Activated T-cell treated with anti-CD3 and anti-CD28 coated beads, Interleukin-2, amount 50 U/mL, for 72 hours (primary cell): Measurements from ENCODE around the gene PARL. TPM values are rescaled to one million over a fixed set of nuclear protein-coding genes. Genes with fewer than 3 reads are reported as not detected.

Experiments used
- ATAC-seq, 2 donors: fragments of 150-1000 bp; cut with Tn5 transposase; replicated peaks in 1 of 2; 2 replicates each; pipeline ENCODE4 v1.10.0; 2021; ENCODE audit warnings: moderate library complexity in 2 of 2, mild to moderate bottlenecking in 1 of 2
- DNase-seq, 2 donors: peaks; one replicate each; pipeline ENCODE4 v3.0.0; 2021 to 2022; ENCODE audit warnings: mixed read lengths in 1 of 2
- H3K27ac Mint-ChIP-seq: one replicate; pipeline ENCODE4 v1.8.0; 2022; ENCODE audit warnings: mild to moderate bottlenecking, moderate library complexity, mixed read lengths
- H3K27me3 Mint-ChIP-seq: one replicate; pipeline ENCODE4 v1.8.0; 2022; ENCODE audit warnings: low read depth, mixed read lengths
- H3K36me3 Mint-ChIP-seq, 2 donors: one replicate each; pipeline ENCODE4 v1.8.0; 2022; ENCODE audit warnings: mixed read lengths in 2 of 2, mild to moderate bottlenecking in 1 of 2; ENCODE audit not compliant: insufficient read depth in 2 of 2
- H3K4me1 Mint-ChIP-seq: one replicate; pipeline ENCODE4 v1.8.0; 2022; ENCODE audit warnings: low read depth, mixed read lengths
- H3K4me3 Mint-ChIP-seq, 2 donors: one replicate each; pipeline ENCODE4 v1.8.0; 2022; ENCODE audit warnings: mild to moderate bottlenecking in 2 of 2, mixed read lengths in 2 of 2, moderate library complexity in 2 of 2
- H3K9me3 Mint-ChIP-seq, 2 donors: one replicate each; pipeline ENCODE4 v1.8.0; 2022; ENCODE audit warnings: mixed read lengths in 2 of 2
- total RNA-seq, 2 donors: library from RNA; stranded (reverse); gene quantifications; one replicate each; pipeline ENCODE4 v1.2.3, GENCODE V29; 2022

PARL gene
- total RNA-seq, 2 donors from 2014 or later, result 77.3 to 92.3 TPM

GRCh38 chr3:183868796-183869195 is 15.9 kb downstream of the PARL start:
- no peak overlapping the region for H3K4me3 Mint-ChIP-seq
- no peak for DNase-seq
- H3K27me3 Mint-ChIP-seq, result no peaks in the 10 kb centered on the region
- peak overlapping the region; percentile 10 for H3K27ac Mint-ChIP-seq
- no peaks in the 10 kb centered on the region for H3K9me3 Mint-ChIP-seq
- ATAC-seq, result no peak
- peaks cover 2 to 7% of the 10 kb centered on the region in 2 donors for H3K36me3 Mint-ChIP-seq
- peaks cover 22% of the 10 kb centered on the region for H3K4me1 Mint-ChIP-seq

GRCh38 chr3:183862610-183863009 is 22.1 kb downstream of the PARL start:
- Mint-ChIP-seq H3K27ac (no peak overlapping the region), H3K36me3 (peaks cover 0 to 15% of the 10 kb centered on the region in 2 donors), H3K27me3 (no peaks in the 10 kb centered on the region), H3K9me3 (no peaks in the 10 kb centered on the region), H3K4me3 (no peak overlapping the region), H3K4me1 (no peaks in the 10 kb centered on the region)
- no peak for ATAC-seq
- no peak for DNase-seq

- DNase-seq (no peak), ATAC-seq (no peak)
- H3K4me1 Mint-ChIP-seq, result no peaks in the 10 kb centered on the region
- H3K36me3 Mint-ChIP-seq, result peaks cover 3 to 17% of the 10 kb centered on the region in 2 donors
- H3K9me3 Mint-ChIP-seq, result no peaks in the 10 kb centered on the region
- H3K4me3 Mint-ChIP-seq, result no peak overlapping the region
- peak overlapping the region; percentile 52 for H3K27ac Mint-ChIP-seq
- no peaks in the 10 kb centered on the region for H3K27me3 Mint-ChIP-seq
Observed at GRCh38 chr3:183857863-183858262, 26.8 kb downstream of the PARL start.

GRCh38 chr3:183854318-183855035 is 30.2 kb downstream of the PARL start:
- Mint-ChIP-seq H3K36me3 (peaks cover 3 to 13% of the 10 kb centered on the region in 2 donors), H3K27ac (no peak overlapping the region), H3K27me3 (no peaks in the 10 kb centered on the region), H3K4me1 (peaks cover 2% of the 10 kb centered on the region), H3K9me3 (no peaks in the 10 kb centered on the region), H3K4me3 (no peak overlapping the region)
- ATAC-seq (no peak), DNase-seq (no peak)

GRCh38 chr3:183845608-183846288 is 38.9 kb downstream of the PARL start:
- ATAC-seq, result no peak

GRCh38 chr3:183845090-183845489 is 39.6 kb downstream of the PARL start:
- Mint-ChIP-seq H3K27ac (peak overlapping the region; percentile 12), H3K4me1 (peaks cover 20% of the 10 kb centered on the region), H3K36me3 (peaks cover 2 to 11% of the 10 kb centered on the region in 2 donors)

More at GRCh38 chr3:183845608-183846288, 38.9 kb downstream of the PARL start:
- Mint-ChIP-seq H3K4me3 (no peak overlapping the region), H3K9me3 (no peaks in the 10 kb centered on the region), H3K27me3 (no peaks in the 10 kb centered on the region), H3K27ac (no peak overlapping the region), H3K36me3 (peaks cover 2 to 15% of the 10 kb centered on the region in 2 donors), H3K4me1 (peaks cover 20% of the 10 kb centered on the region)
- DNase-seq, result no peak

GRCh38 chr3:183844606-183845005 is 40.1 kb downstream of the PARL start:
- no peaks in the 10 kb centered on the region for H3K27me3 Mint-ChIP-seq
- no peak overlapping the region for H3K4me3 Mint-ChIP-seq
- ATAC-seq (no peak), DNase-seq (no peak)
- H3K4me1 Mint-ChIP-seq, result peaks cover 19% of the 10 kb centered on the region
- peaks cover 3 to 14% of the 10 kb centered on the region in 2 donors for H3K36me3 Mint-ChIP-seq
- no peaks in the 10 kb centered on the region for H3K9me3 Mint-ChIP-seq
- peak overlapping the region; percentile 13 for H3K27ac Mint-ChIP-seq

More at GRCh38 chr3:183845090-183845489, 39.6 kb downstream of the PARL start:
- ATAC-seq, result no peak
- Mint-ChIP-seq H3K9me3 (no peaks in the 10 kb centered on the region), H3K4me3 (no peak overlapping the region), H3K27me3 (no peaks in the 10 kb centered on the region)
- no peak for DNase-seq

GRCh38 chr3:183839751-183840150 is 44.9 kb downstream of the PARL start:
- ATAC-seq, result no peak
- H3K36me3 Mint-ChIP-seq, result peaks cover 3 to 10% of the 10 kb centered on the region in 2 donors
- peaks cover 6% of the 10 kb centered on the region for H3K4me1 Mint-ChIP-seq
- H3K27ac Mint-ChIP-seq, result no peak overlapping the region
- no peaks in the 10 kb centered on the region for H3K27me3 Mint-ChIP-seq
- H3K4me3 Mint-ChIP-seq, result no peak overlapping the region
- DNase-seq, result no peak
- H3K9me3 Mint-ChIP-seq, result no peaks in the 10 kb centered on the region

- Mint-ChIP-seq H3K4me3 (no peak overlapping the region), H3K27me3 (no peaks in the 10 kb centered on the region), H3K36me3 (peaks cover 3 to 12% of the 10 kb centered on the region in 2 donors), H3K4me1 (no peaks in the 10 kb centered on the region), H3K9me3 (no peaks in the 10 kb centered on the region), H3K27ac (no peak overlapping the region)
- ATAC-seq (no peak), DNase-seq (no peak)
Observed at GRCh38 chr3:183837894-183838293, 46.8 kb downstream of the PARL start.

GRCh38 chr3:183837390-183837789 is 47.3 kb downstream of the PARL start:
- no peak overlapping the region for H3K27ac Mint-ChIP-seq
- no peak overlapping the region for H3K4me3 Mint-ChIP-seq
- no peaks in the 10 kb centered on the region for H3K9me3 Mint-ChIP-seq
- H3K4me1 Mint-ChIP-seq, result no peaks in the 10 kb centered on the region
- DNase-seq (no peak), ATAC-seq (peak; percentile 51 to 86)
- H3K36me3 Mint-ChIP-seq, result peaks cover 3 to 12% of the 10 kb centered on the region in 2 donors
- H3K27me3 Mint-ChIP-seq, result no peaks in the 10 kb centered on the region

- Mint-ChIP-seq H3K4me1 (no peaks in the 10 kb centered on the region), H3K9me3 (no peaks in the 10 kb centered on the region), H3K27ac (no peak overlapping the region), H3K4me3 (no peak overlapping the region), H3K36me3 (peaks cover 0 to 5% of the 10 kb centered on the region in 2 donors), H3K27me3 (no peaks in the 10 kb centered on the region)
- DNase-seq (no peak), ATAC-seq (no peak)
Observed at GRCh38 chr3:183833516-183833915, 51.2 kb downstream of the PARL start.

GRCh38 chr3:183830187-183830586 is 54.5 kb downstream of the PARL start:
- Mint-ChIP-seq H3K27ac (no peak overlapping the region), H3K9me3 (no peaks in the 10 kb centered on the region), H3K4me1 (no peaks in the 10 kb centered on the region), H3K27me3 (no peaks in the 10 kb centered on the region), H3K4me3 (no peak overlapping the region), H3K36me3 (peaks cover 0 to 3% of the 10 kb centered on the region in 2 donors)
- DNase-seq, result no peak
- ATAC-seq, result no peak

GRCh38 chr3:183829466-183829865 is 55.2 kb downstream of the PARL start:
- peaks cover 1% of the 10 kb centered on the region for H3K4me1 Mint-ChIP-seq
- ATAC-seq (no peak), DNase-seq (no peak)
- no peaks in the 10 kb centered on the region for H3K27me3 Mint-ChIP-seq
- no peak overlapping the region for H3K27ac Mint-ChIP-seq
- H3K9me3 Mint-ChIP-seq, result no peaks in the 10 kb centered on the region
- no peak overlapping the region for H3K4me3 Mint-ChIP-seq
- H3K36me3 Mint-ChIP-seq, result peaks cover 0 to 3% of the 10 kb centered on the region in 2 donors
